ENCODE measurements around the gene RAB4B. TPM values are rescaled to one million over a fixed set of nuclear protein-coding genes. Genes with fewer than 3 reads are reported as not detected.

The RAB4B gene
- total RNA-seq, 2 experiments from 2014 or later = 26.6 to 26.9 TPM

DNA sequence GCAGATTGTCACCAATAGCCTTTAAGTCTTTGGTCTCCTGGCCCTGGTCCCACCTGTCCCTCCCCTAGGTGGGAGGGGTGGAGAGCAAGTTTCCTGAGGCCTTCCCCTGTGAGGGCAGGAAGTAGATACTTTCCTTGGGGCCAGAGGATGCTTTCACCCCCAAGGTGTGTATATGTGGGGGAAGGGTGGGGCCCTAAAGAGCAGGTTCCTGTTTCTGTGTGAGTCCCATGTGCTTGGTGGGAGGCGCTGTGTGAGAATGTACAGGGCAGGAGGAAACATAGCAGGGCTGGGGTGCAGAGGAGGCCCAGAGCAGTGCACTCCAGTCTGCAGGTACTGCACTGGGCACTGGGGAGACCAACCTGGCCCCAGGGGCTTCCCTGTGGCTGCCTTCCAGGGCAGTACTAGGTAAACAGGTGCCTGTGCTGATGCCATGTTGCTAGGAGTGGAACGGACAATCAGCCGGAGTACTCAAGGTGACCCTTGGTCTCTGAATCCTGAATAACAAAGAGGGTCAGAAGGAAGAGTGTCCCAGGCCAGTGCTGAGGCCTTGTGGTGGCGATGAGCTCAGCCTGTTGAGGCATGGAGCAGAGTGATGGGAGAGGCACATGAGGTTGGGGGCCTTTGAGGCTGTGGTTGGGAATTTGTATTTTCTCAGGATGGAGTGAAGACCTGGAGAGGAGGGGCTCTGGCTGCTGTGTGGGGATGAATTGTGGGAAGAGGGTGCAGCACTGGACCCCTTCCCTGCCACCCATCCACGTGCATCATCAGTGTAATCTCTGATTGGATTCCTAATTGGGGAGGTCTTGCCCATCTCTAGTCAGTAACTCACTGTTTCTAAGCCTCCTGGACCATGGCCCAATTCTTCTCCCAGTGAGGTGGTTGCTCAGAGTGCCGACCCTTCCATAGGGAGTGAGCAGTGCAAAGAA is 26.1 kb downstream of the RAB4B start:
- peak; percentile 46 to 96 (median 62) for DNase-seq
- peak overlapping the region; percentile 90 for H3K27ac Mint-ChIP-seq
- H3K27me3 Mint-ChIP-seq = no peaks in the 10 kb centered on the region
- peak overlapping the region; percentile 96 for H3K4me3 Mint-ChIP-seq
- H3K27me3 ChIP-seq (ENCODE audit: control insufficient read depth in 1 of 2, insufficient read depth in 2 of 2, low read length in 2 of 2) = no peaks in the 10 kb centered on the region
- no peaks in the 10 kb centered on the region for H3K9me3 Mint-ChIP-seq
- intact Hi-C loops (cut with DNase I, micrococcal nuclease) = loop anchor here (2.0 to 5.0 kb wide), 3 partner anchors 87 to 192 kb away; partner anchors contain the start of genes COQ8B (in 1 of the 2) and ITPKC (in 1 of the 2)
- peaks cover 54% of the 10 kb centered on the region for H3K36me3 ChIP-seq (ENCODE audit: insufficient read depth, low read length)
- no peaks in the 10 kb centered on the region for H3K9me3 ChIP-seq (ENCODE audit: control insufficient read depth in 1 of 2, insufficient read depth in 1 of 2, low read length in 2 of 2)
- H3K27ac ChIP-seq (ENCODE audit: low read depth in 1 of 2, low read length in 2 of 2) = peak overlapping the region; percentile 86 to 88
- CTCF ChIA-PET = interaction anchor here (4.3 kb wide), 1 partner anchor 27 kb away, joined by 40 read pairs; the partner anchor contains the start of genes MIA and RAB4B
- H3K4me1 Mint-ChIP-seq (ENCODE audit: low read depth) = peaks cover 74% of the 10 kb centered on the region
- peak; percentile 66 for ATAC-seq (ENCODE audit: poor library complexity)
- POLR2A ChIA-PET = interaction anchor here (0.7 to 6.9 kb wide), 8 partner anchors 15 to 460 kb away, joined by 3 to 198 read pairs (median 5); partner anchors contain the start of genes ACTMAP, HNRNPUL1, MIA and RAB4B
- H3K4me1 ChIP-seq (ENCODE audit: insufficient read depth, low read length) = peaks cover 94% of the 10 kb centered on the region
- TF ChIP-seq, protein P1, sequence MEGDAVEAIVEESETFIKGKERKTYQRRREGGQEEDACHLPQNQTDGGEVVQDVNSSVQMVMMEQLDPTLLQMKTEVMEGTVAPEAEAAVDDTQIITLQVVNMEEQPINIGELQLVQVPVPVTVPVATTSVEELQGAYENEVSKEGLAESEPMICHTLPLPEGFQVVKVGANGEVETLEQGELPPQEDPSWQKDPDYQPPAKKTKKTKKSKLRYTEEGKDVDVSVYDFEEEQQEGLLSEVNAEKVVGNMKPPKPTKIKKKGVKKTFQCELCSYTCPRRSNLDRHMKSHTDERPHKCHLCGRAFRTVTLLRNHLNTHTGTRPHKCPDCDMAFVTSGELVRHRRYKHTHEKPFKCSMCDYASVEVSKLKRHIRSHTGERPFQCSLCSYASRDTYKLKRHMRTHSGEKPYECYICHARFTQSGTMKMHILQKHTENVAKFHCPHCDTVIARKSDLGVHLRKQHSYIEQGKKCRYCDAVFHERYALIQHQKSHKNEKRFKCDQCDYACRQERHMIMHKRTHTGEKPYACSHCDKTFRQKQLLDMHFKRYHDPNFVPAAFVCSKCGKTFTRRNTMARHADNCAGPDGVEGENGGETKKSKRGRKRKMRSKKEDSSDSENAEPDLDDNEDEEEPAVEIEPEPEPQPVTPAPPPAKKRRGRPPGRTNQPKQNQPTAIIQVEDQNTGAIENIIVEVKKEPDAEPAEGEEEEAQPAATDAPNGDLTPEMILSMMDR (IDR thresholded peaks at IDR 0.05) = no peak
- peaks cover 72% of the 10 kb centered on the region for H3K36me3 Mint-ChIP-seq (ENCODE audit: low read depth)
- H3K4me3 ChIP-seq (ENCODE audit: low read length) = peak overlapping the region; percentile 96

DNA sequence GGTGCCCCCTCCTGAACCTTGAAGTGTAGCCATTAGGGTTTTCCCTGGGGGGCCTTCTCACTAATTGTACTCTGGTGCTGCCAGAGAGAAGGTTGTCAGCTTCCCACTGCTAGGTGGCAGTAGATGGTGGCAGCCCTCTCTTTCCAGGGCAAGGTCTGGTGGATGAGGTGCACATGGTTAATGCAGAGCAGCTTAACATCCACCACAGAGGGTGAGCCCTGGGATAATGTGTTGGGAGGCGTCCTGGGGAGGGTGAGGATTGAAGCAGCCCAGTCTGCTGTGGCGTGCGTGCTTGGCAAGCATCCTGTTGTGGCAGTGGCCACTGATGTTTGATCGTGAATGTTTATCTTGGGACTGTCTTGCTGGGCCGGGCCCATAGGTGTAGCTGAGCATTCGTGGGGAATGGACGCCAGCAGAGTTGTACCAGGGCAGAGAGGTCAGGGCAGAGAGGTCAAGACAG is 26.8 kb downstream of the RAB4B start:
- Histone ChIP-seq H3K27ac (ENCODE audit: low read depth in 1 of 2, low read length in 2 of 2) (peak overlapping the region; percentile 86 to 88), H3K4me3 (ENCODE audit: low read length) (peak overlapping the region; percentile 96), H3K4me1 (ENCODE audit: insufficient read depth, low read length) (peaks cover 100% of the 10 kb centered on the region), H3K9me3 (ENCODE audit: control insufficient read depth in 1 of 2, insufficient read depth in 1 of 2, low read length in 2 of 2) (no peaks in the 10 kb centered on the region), H3K27me3 (ENCODE audit: control insufficient read depth in 1 of 2, insufficient read depth in 2 of 2, low read length in 2 of 2) (no peaks in the 10 kb centered on the region), H3K36me3 (ENCODE audit: insufficient read depth, low read length) (peaks cover 61% of the 10 kb centered on the region)
- CTCF ChIA-PET = interaction anchor here (0.8 to 4.3 kb wide), 3 partner anchors 14 to 142 kb away, joined by 3 to 40 read pairs (median 24); partner anchors contain the start of genes MIA and RAB4B
- ATAC-seq (ENCODE audit: poor library complexity) (no peak), DNase-seq (peak in 4 of 14 experiments; percentile 32 to 50 (median 41))
- Mint-ChIP-seq H3K9me3 (no peaks in the 10 kb centered on the region), H3K27ac (peak overlapping the region; percentile 90), H3K4me1 (ENCODE audit: low read depth) (peaks cover 77% of the 10 kb centered on the region), H3K27me3 (no peaks in the 10 kb centered on the region), H3K4me3 (peak overlapping the region; percentile 96), H3K36me3 (ENCODE audit: low read depth) (peaks cover 71% of the 10 kb centered on the region)
- TF ChIP-seq, protein P1 (IDR thresholded peaks at IDR 0.05) = no peak
- intact Hi-C loops (cut with DNase I, micrococcal nuclease) = loop anchor here (5.0 kb wide), 2 partner anchors 143 to 193 kb away; no protein-coding TSS in a partner anchor
- POLR2A ChIA-PET = interaction anchor here (0.6 to 4.2 kb wide), 9 partner anchors 14 to 459 kb away, joined by 3 to 59 read pairs (median 5); partner anchors contain the start of genes ACTMAP, BLVRB, COQ8B and HNRNPUL1

DNA sequence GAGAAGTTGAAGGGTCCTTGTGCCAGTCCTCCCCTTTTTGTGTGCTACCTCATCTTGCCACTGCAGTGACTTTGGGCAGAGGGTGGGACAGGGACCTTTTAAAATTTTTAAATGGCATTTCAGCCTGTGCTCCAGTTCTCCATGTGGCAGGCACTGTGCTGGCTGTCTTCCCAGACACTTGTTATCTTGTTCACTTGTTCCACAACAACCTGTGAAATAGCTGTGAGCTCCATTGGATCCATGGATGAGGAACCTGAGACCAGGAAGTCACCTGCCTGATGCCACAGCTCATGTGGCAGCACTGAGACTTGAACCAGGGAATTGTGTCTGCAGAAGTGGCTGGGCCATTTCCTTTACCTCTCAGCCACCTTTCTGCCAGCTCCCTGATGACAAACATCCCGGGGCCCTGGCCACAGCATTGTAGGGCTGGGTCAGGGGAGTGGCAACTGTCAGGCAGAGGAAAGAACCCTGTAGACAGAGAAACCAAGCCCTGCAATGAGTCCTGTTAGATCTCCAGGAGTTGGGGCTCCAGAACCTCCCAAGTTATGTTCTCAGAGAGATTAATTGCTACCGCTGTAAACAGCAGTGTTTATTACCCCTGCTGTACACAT is 27.3 kb downstream of the RAB4B start:
- Histone ChIP-seq H3K36me3 (ENCODE audit: insufficient read depth, low read length) (peaks cover 63% of the 10 kb centered on the region), H3K27ac (ENCODE audit: low read depth in 1 of 2, low read length in 2 of 2) (peak overlapping the region; percentile 86 to 88), H3K9me3 (ENCODE audit: control insufficient read depth in 1 of 2, insufficient read depth in 1 of 2, low read length in 2 of 2) (no peaks in the 10 kb centered on the region), H3K4me3 (ENCODE audit: low read length) (peak overlapping the region; percentile 96), H3K4me1 (ENCODE audit: insufficient read depth, low read length) (peaks cover 100% of the 10 kb centered on the region), H3K27me3 (ENCODE audit: control insufficient read depth in 1 of 2, insufficient read depth in 2 of 2, low read length in 2 of 2) (no peaks in the 10 kb centered on the region)
- POLR2A ChIA-PET = interaction anchor here (0.6 to 4.2 kb wide), 12 partner anchors 14 to 459 kb away, joined by 3 to 59 read pairs (median 6); partner anchors contain the start of genes ACTMAP, BLVRB, COQ8B and HNRNPUL1
- peak overlapping the region; percentile 96 for H3K4me3 Mint-ChIP-seq
- intact Hi-C loops (cut with DNase I, micrococcal nuclease) = no loop called here
- H3K4me1 Mint-ChIP-seq (ENCODE audit: low read depth) = peaks cover 78% of the 10 kb centered on the region
- H3K36me3 Mint-ChIP-seq (ENCODE audit: low read depth) = peaks cover 71% of the 10 kb centered on the region
- TF ChIP-seq, protein P1 (IDR thresholded peaks at IDR 0.05) = no peak
- no peaks in the 10 kb centered on the region for H3K27me3 Mint-ChIP-seq
- DNase-seq (peak in 10 of 14 experiments; percentile 43 to 77 (median 64)), ATAC-seq (ENCODE audit: poor library complexity) (peak; percentile 6)
- CTCF ChIA-PET = interaction anchor here (0.5 to 4.3 kb wide), 6 partner anchors 14 to 671 kb away, joined by 3 to 40 read pairs (median 6); partner anchors contain the start of genes COQ8B, ITPKC, MIA and RAB4B
- H3K27ac Mint-ChIP-seq = peak overlapping the region; percentile 90
- no peaks in the 10 kb centered on the region for H3K9me3 Mint-ChIP-seq
